Endothelial cell of umbilical vein (primary cell): ENCODE measurements around the gene TMC1. TPM values are rescaled to one million over a fixed set of nuclear protein-coding genes. Genes with fewer than 3 reads are reported as not detected.

Source experiments
- BruUV-seq: library from RNA; stranded (reverse); fragments of 400-500 nt; replicated peaks from 2 replicates; lab custom pipeline; 2021; lab: Mats Ljungman, UMichigan
- CTCF ChIA-PET: fragments of 300-600, 350-600 bp; sonication (Branson Sonifier 250); formaldehyde crosslinking; loops from one replicate; lab custom pipeline; 2021; ENCODE audit warnings: antibody characterized with exemption, inconsistent platforms; lab: Charles Lee
- POLR2A ChIA-PET: fragments of 300-600, 350-600 bp; sonication (Branson Sonifier 250); formaldehyde crosslinking; loops from one replicate; lab custom pipeline; 2021; ENCODE audit warnings: antibody characterized with exemption, inconsistent platforms; lab: Charles Lee
- DNase-seq: peaks from one replicate; pipeline ENCODE4 v3.0.0-alpha.2; 2011; ENCODE audit warnings: low read depth, low spot score
- FAIRE-seq: peaks from 2 replicates; lab custom pipeline; 2011; peaks lifted over from hg19 to GRCh38; lab: Jason Lieb, UNC
- H2AFZ ChIP-seq: 2 replicates; pipeline ENCODE4 v1.6.0; 2012; ENCODE audit warnings: low read depth, low read length, control low read depth, inconsistent platforms
- H3K27ac ChIP-seq: 2 replicates; pipeline ENCODE4 v1.5.1; 2011; ENCODE audit warnings: low read depth, mild to moderate bottlenecking, control low read depth, low read length, moderate library complexity; ENCODE audit not compliant: insufficient read depth
- H3K27me3 ChIP-seq, 2 experiments: 2 replicates each; pipeline versions ENCODE4 v1.6.0 to v1.6.1; 2011; ENCODE audit warnings: low read length in 2 of 2, mixed read lengths in 1 of 2; ENCODE audit not compliant: control insufficient read depth in 2 of 2, insufficient read depth in 2 of 2
- H3K36me3 ChIP-seq, 2 experiments: 2 replicates in 1 of 2; 3 replicates in 1 of 2; pipeline ENCODE4 v1.5.1; 2011; ENCODE audit warnings: low read length in 2 of 2, mild to moderate bottlenecking in 1 of 2, moderate library complexity in 1 of 2; ENCODE audit not compliant: control insufficient read depth in 2 of 2, insufficient read depth in 2 of 2; ENCODE audit errors: extremely low read depth in 1 of 2
- H3K4me1 ChIP-seq: 3 replicates; pipeline ENCODE4 v1.5.1; 2011; ENCODE audit warnings: mild to moderate bottlenecking, low read length; ENCODE audit not compliant: control insufficient read depth, insufficient read depth; ENCODE audit errors: extremely low read depth
- H3K4me2 ChIP-seq: 2 replicates; pipeline ENCODE4 v1.6.1; 2011; ENCODE audit warnings: low read length, control low read depth, mixed read lengths; ENCODE audit not compliant: insufficient read depth
- H3K4me3 ChIP-seq, 3 experiments: fragments of 200-600 bp in 1 of 3; sonication (generic), shearing (Covaris generic) in 1 of 3; replicated peaks in 1 of 3; 2 replicates each; pipeline ENCODE4 v1.5.1; 2011 to 2016; ENCODE audit warnings: control low read depth in 3 of 3, low read length in 3 of 3, mild to moderate bottlenecking in 2 of 3, inconsistent platforms in 1 of 3, low read depth in 1 of 3, moderate library complexity in 1 of 3; ENCODE audit not compliant: insufficient read depth in 1 of 3
- H3K79me2 ChIP-seq: 2 replicates; pipeline ENCODE4 v1.6.0; 2012; ENCODE audit warnings: low read length, inconsistent platforms; ENCODE audit not compliant: control insufficient read depth, insufficient read depth
- H3K9ac ChIP-seq: replicated peaks from 2 replicates; pipeline ENCODE3; 2011; ENCODE audit warnings: low read length, control low read depth; ENCODE audit not compliant: insufficient read depth; ENCODE audit errors: extremely low read depth
- H3K9me1 ChIP-seq: replicated peaks from 3 replicates; pipeline ENCODE4 v1.6.0; 2011; ENCODE audit warnings: mild to moderate bottlenecking, low read length; ENCODE audit not compliant: control insufficient read depth, insufficient read depth; ENCODE audit errors: extremely low read depth
- H3K9me3 ChIP-seq: replicated peaks from 2 replicates; pipeline ENCODE4 v1.5.1; 2012; ENCODE audit warnings: low read length, inconsistent platforms; ENCODE audit not compliant: control insufficient read depth, insufficient read depth
- H4K20me1 ChIP-seq: replicated peaks from 2 replicates; pipeline ENCODE3; 2011; ENCODE audit warnings: mild to moderate bottlenecking, low read length; ENCODE audit not compliant: control insufficient read depth, insufficient read depth; ENCODE audit errors: extremely low read depth
- FOS ChIP-seq: IDR thresholded peaks from 2 replicates; pipeline ENCODE4 v1.6.1; 2011; ENCODE audit warnings: mild to moderate bottlenecking, low read length, moderate library complexity, borderline replicate concordance; ENCODE audit not compliant: insufficient read depth
- GATA2 ChIP-seq: IDR thresholded peaks from 2 replicates; pipeline ENCODE4 v1.7.0; 2011; ENCODE audit warnings: low read depth, mild to moderate bottlenecking, moderate library complexity, mixed read lengths, low read length; ENCODE audit not compliant: insufficient read length, insufficient read depth
- JUN ChIP-seq: IDR thresholded peaks from 2 replicates; pipeline ENCODE4 v1.6.1; 2011; ENCODE audit warnings: borderline replicate concordance, low read depth; ENCODE audit not compliant: insufficient read length, insufficient read depth
- POLR2AphosphoS5 ChIP-seq: IDR thresholded peaks from 2 replicates; pipeline ENCODE4 v1.6.1; 2012; ENCODE audit warnings: low read depth, mild to moderate bottlenecking, control low read depth, low read length, moderate library complexity; ENCODE audit not compliant: insufficient read depth
- dilution Hi-C: fragments of 300-500 bp; cut with MboI; formaldehyde crosslinking; loops from one replicate; pipeline ENCODE4 v1.15.0; 2019; ENCODE audit warnings: low sequenced_read_pairs; ENCODE audit not compliant: extremely low pct_ligation_motif_present
- intact Hi-C: fragments of 100-400 bp; cut with micrococcal nuclease; formaldehyde crosslinking; loops from one replicate; pipeline ENCODE4 v1.10.0; 2022
- polyA plus RNA-seq, 4 experiments: library from polyadenylated mRNA; depleted of rRNA in 3 of 4; stranded (reverse) in 3 of 4; unstranded in 1 of 4; fragments of >200 nt; gene quantifications; 2 replicates each; pipeline versions ENCODE4 v1.2.1 to v1.2.3, GENCODE V29; 2011 to 2012; ENCODE audit warnings: missing spikeins in 1 of 4
- total RNA-seq: library from RNA; stranded (reverse); gene quantifications from 2 replicates; pipeline ENCODE4 v1.2.3, GENCODE V29; 2021
- TF ChIP-seq, protein P1 (sequence below): IDR thresholded peaks from 2 replicates; pipeline ENCODE4 v1.6.1; 2011; ENCODE audit not compliant: insufficient read depth, insufficient read length

The TMC1 gene
- total and polyA plus RNA-seq, 2 donors (not counting 3 experiments of a cell fraction or from before 2014, with no cell fraction given): 1.5 TPM; not detected in 1

DNA sequence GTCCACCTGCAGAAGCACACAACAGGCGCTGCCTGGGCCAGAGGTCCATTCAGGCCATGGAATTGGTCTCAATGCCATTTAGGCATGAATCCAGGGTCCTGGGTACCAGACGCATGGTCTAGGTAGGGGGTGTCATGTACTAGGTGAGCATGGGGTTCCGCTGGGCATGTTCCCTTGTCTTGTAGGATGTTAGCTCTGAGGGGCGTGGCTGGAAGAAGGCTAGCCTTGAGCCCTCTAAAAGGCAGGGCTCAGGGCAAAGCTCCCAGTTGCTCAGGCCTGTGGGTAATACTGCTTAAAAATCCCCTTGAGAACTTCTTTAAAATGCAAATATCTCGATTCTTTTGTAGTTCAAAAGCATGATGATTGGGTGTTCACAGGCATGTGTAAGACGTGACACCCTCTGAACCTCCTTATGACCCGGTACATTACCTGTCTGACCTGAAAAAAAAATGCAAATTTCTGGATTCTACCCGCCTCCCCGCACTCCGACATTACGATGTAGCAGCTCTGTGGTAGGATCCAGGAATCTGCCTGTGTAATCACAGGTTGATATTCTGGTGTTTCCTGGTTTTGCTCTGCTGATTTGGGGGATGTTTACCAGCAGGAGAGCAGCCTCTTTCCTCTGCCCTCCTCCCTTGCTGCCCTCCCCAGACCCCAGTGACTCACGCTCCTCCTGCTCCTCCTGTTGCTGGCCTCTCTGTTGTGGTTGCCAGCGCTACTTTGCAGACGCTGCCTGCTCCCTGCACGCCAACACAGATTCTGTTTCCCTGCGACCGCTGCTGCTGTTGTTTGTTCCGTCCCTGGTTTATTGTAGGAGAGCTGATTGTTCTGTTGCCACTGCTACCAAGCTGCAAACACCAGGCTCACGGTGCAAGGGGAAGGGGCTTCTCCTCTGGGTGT is 5.7 kb downstream of the TMC1 start:
- TSS peak; percentile 38 for BruUV-seq
- H3K36me3 ChIP-seq: no peaks in the 10 kb centered on the region
- no peak for TF ChIP-seq GATA2
- peak; percentile 86 for TF ChIP-seq FOS
- TF ChIP-seq JUN: peak; percentile 82
- peak; percentile 53 for TF ChIP-seq POLR2AphosphoS5
- TF ChIP-seq, protein P1, sequence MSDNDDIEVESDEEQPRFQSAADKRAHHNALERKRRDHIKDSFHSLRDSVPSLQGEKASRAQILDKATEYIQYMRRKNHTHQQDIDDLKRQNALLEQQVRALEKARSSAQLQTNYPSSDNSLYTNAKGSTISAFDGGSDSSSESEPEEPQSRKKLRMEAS: peak; percentile 35
- peak; percentile 97 for DNase-seq
- dilution Hi-C loops: no loop called here
- no peaks in the 10 kb centered on the region for H3K79me2 ChIP-seq
- no peaks in the 10 kb centered on the region for H3K9me3 ChIP-seq
- intact Hi-C loops: loop anchor here (1.0 to 5.0 kb wide), 6 partner anchors 50 to 470 kb away; partner anchors contain the start of gene ZFAND5
- peak overlapping the region; percentile 60 for H2AFZ ChIP-seq
- FAIRE-seq: peak; percentile 87
- POLR2A ChIA-PET: interaction anchor here (0.5 to 4.0 kb wide), 3 partner anchors 152 to 164 kb away, joined by 3 to 43 read pairs (median 16); partner anchors contain the start of gene ZFAND5
- CTCF ChIA-PET: interaction anchor here (0.7 to 1.6 kb wide), 7 partner anchors 22 to 246 kb away, joined by 3 to 6 read pairs (median 4); partner anchors contain the start of gene ZFAND5
- no peaks in the 10 kb centered on the region for H3K9me1 ChIP-seq
- H3K27me3 ChIP-seq: no peaks in the 10 kb centered on the region
- H3K4me2 ChIP-seq: peak overlapping the region; percentile 37
- no peak overlapping the region for H3K4me3 ChIP-seq
- H3K9ac ChIP-seq: peak overlapping the region; percentile 63
- H4K20me1 ChIP-seq: no peaks in the 10 kb centered on the region
- H3K27ac ChIP-seq: peak overlapping the region; percentile 97
- peaks cover 34% of the 10 kb centered on the region for H3K4me1 ChIP-seq
